Muscle of leg (tissue), 11 donors: ENCODE measurements around the gene DCC. TPM values are rescaled to one million over a fixed set of nuclear protein-coding genes. Genes with fewer than 3 reads are reported as not detected.
"Not testable (repeated sequence)": the region's sequence is repeated elsewhere in the genome, so short reads cannot be mapped to it uniquely, and the experiment has no call there.

ENCODE experiments used
- DNase-seq: peaks from one replicate; pipeline ENCODE4 v3.0.0; 2013
- H3K27ac ChIP-seq: one replicate; pipeline ENCODE4 v1.5.1; 2013; ENCODE audit warnings: mild to moderate bottlenecking, low read length, control low read depth
- H3K27me3 ChIP-seq: one replicate; pipeline ENCODE4 v1.6.1; 2013; ENCODE audit warnings: low read length; ENCODE audit not compliant: control insufficient read depth, insufficient read depth
- H3K36me3 ChIP-seq: one replicate; pipeline ENCODE4 v1.6.1; 2013; ENCODE audit warnings: low read length; ENCODE audit not compliant: control insufficient read depth, insufficient read depth
- H3K4me1 ChIP-seq: one replicate; pipeline ENCODE4 v1.6.1; 2013; ENCODE audit warnings: low read length; ENCODE audit not compliant: control insufficient read depth, insufficient read depth
- H3K4me3 ChIP-seq: one replicate; pipeline ENCODE4 v1.5.1; 2013; ENCODE audit warnings: low read length, control low read depth
- H3K9me3 ChIP-seq: replicated peaks from 2 replicates; pipeline ENCODE4 v1.6.1; 2013; ENCODE audit warnings: low read depth, low read length; ENCODE audit not compliant: control insufficient read depth
- WGBS: methylation state at CpG from one replicate; pipeline ENCODE4 v1.1.5; 2013; ENCODE audit warnings: missing lambda C conversion rate; ENCODE audit not compliant: insufficient coverage; 5-methylcytosine and 5-hydroxymethylcytosine counted together
- polyA plus RNA-seq, 8 donors: library from polyadenylated mRNA; unstranded; fragments of 120-200 nt; gene quantifications; one replicate each; pipeline versions ENCODE4 v1.2.1 to v1.2.3, GENCODE V29; 2013; ENCODE audit warnings: inconsistent platforms in 1 of 8, low replicate concordance in 1 of 8; ENCODE audit not compliant: insufficient read length in 8 of 8, insufficient read depth in 1 of 8
- total RNA-seq: library from RNA; stranded (reverse); fragments of 120-200 nt; gene quantifications from one replicate; pipeline ENCODE4 v1.2.4, GENCODE V29; 2013

Gene DCC
- total and polyA plus RNA-seq, 9 donors = 0.06 to 0.46 (median 0.13) TPM

- no peaks in the 10 kb centered on the region for H3K27me3 ChIP-seq
- no peak for DNase-seq
- no peaks in the 10 kb centered on the region for H3K36me3 ChIP-seq
- WGBS = 24% methylated on average over 2 of the region's 7 CpGs
- H3K4me3 ChIP-seq = no peak overlapping the region
- no peak overlapping the region for H3K27ac ChIP-seq
- H3K9me3 ChIP-seq = no peaks in the 10 kb centered on the region
- no peaks in the 10 kb centered on the region for H3K4me1 ChIP-seq
These were observed 1164.0 kb downstream of the DCC start for GRCh38 chr18:53503914-53504441.

- H3K4me3 ChIP-seq = no peak overlapping the region
- no peak for DNase-seq
- H3K27ac ChIP-seq = no peak overlapping the region
- H3K36me3 ChIP-seq = no peaks in the 10 kb centered on the region
- H3K27me3 ChIP-seq = no peaks in the 10 kb centered on the region
- H3K9me3 ChIP-seq = no peaks in the 10 kb centered on the region
- WGBS = 16% methylated on average over 2 of the region's 3 CpGs
- H3K4me1 ChIP-seq = no peaks in the 10 kb centered on the region
These were observed 1168.5 kb downstream of the DCC start for GRCh38 chr18:53508529-53508928.

- Histone ChIP-seq H3K9me3 (no peaks in the 10 kb centered on the region), H3K27ac (no peak overlapping the region), H3K27me3 (no peaks in the 10 kb centered on the region), H3K4me1 (no peaks in the 10 kb centered on the region), H3K36me3 (no peaks in the 10 kb centered on the region), H3K4me3 (no peak overlapping the region)
- no CpG with 5 or more reads among the region's 2 CpGs for WGBS
- DNase-seq = no peak
These were observed 1169.9 kb downstream of the DCC start for GRCh38 chr18:53509886-53510285.

- 80% methylated on average over 12 of the region's 15 CpGs for WGBS
These were observed 1171.7 kb downstream of the DCC start for GRCh38 chr18:53511725-53512124.

GRCh38 chr18:53521068-53521467, 1181.1 kb downstream of the DCC start:
- Histone ChIP-seq H3K27me3 (no peaks in the 10 kb centered on the region), H3K27ac (no peak overlapping the region), H3K4me1 (no peaks in the 10 kb centered on the region), H3K36me3 (no peaks in the 10 kb centered on the region), H3K9me3 (no peaks in the 10 kb centered on the region), H3K4me3 (no peak overlapping the region)
- no CpG with 5 or more reads among the region's 7 CpGs for WGBS
- DNase-seq = no peak

More at GRCh38 chr18:53511725-53512124, 1171.7 kb downstream of the DCC start:
- not testable (repeated sequence) for DNase-seq, H3K4me3 ChIP-seq, H3K4me1 ChIP-seq, H3K27me3 ChIP-seq, H3K27ac ChIP-seq, H3K9me3 ChIP-seq, H3K36me3 ChIP-seq

GRCh38 chr18:53526101-53526870, 1186.3 kb downstream of the DCC start:
- Histone ChIP-seq H3K27ac (no peak overlapping the region), H3K27me3 (no peaks in the 10 kb centered on the region), H3K4me1 (no peaks in the 10 kb centered on the region), H3K9me3 (no peaks in the 10 kb centered on the region), H3K4me3 (no peak overlapping the region), H3K36me3 (no peaks in the 10 kb centered on the region)
- DNase-seq = no peak
- WGBS = no CpG with 5 or more reads among the region's 4 CpGs

GRCh38 chr18:53527365-53527764, 1187.4 kb downstream of the DCC start:
- no peaks in the 10 kb centered on the region for H3K4me1 ChIP-seq
- no peaks in the 10 kb centered on the region for H3K27me3 ChIP-seq
- H3K4me3 ChIP-seq = no peak overlapping the region
- DNase-seq = no peak
- H3K9me3 ChIP-seq = no peaks in the 10 kb centered on the region
- H3K36me3 ChIP-seq = no peaks in the 10 kb centered on the region
- no peak overlapping the region for H3K27ac ChIP-seq
- no CpG with 5 or more reads among the region's 2 CpGs for WGBS

DNA sequence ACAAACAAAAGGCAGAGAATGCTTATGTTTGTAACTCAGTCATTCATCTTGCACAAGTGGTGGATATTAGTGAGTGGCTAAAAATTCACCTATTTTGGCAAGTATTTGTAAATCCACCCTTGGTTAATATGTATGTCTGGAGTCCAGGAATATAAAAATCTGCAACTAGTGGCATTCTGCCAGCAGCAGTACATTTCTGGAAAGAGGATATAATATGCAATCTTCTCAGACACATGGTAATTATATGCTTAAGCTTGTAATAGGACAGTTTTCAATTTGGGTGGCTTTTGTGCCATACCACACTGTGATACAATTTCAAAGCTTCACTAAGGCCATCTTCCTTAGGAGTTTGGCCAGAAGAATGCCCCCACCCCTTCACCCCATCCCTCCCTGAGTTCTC, 1191.2 kb downstream of the DCC start:
- Histone ChIP-seq H3K36me3 (no peaks in the 10 kb centered on the region), H3K9me3 (no peaks in the 10 kb centered on the region), H3K4me1 (no peaks in the 10 kb centered on the region), H3K27ac (no peak overlapping the region), H3K4me3 (no peak overlapping the region), H3K27me3 (no peaks in the 10 kb centered on the region)
- peak; percentile 9 for DNase-seq

DNA sequence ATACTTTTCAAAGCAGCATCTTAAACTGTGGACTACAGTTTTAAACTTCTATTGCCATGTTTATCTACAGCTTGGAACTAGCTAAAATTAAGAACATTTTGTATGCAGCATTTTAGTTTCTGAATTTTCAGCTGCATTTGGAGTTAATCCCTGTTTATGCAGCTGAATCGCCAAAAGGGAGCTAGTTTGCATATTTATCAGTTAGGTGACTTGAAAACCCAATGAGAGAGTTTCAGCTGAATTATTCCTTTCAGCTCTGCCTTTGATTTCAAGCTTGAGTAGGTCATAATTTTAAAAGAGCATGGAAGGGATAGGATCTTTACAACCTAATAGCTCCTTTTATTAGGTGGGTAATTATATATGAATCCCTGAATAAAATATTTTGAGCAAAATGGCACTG, 1191.9 kb downstream of the DCC start:
- WGBS = no CpG with 5 or more reads among the region's 1 CpG
- Histone ChIP-seq H3K36me3 (no peaks in the 10 kb centered on the region), H3K27ac (no peak overlapping the region), H3K9me3 (no peaks in the 10 kb centered on the region), H3K4me3 (no peak overlapping the region), H3K4me1 (no peaks in the 10 kb centered on the region), H3K27me3 (no peaks in the 10 kb centered on the region)
- no peak for DNase-seq

DNA sequence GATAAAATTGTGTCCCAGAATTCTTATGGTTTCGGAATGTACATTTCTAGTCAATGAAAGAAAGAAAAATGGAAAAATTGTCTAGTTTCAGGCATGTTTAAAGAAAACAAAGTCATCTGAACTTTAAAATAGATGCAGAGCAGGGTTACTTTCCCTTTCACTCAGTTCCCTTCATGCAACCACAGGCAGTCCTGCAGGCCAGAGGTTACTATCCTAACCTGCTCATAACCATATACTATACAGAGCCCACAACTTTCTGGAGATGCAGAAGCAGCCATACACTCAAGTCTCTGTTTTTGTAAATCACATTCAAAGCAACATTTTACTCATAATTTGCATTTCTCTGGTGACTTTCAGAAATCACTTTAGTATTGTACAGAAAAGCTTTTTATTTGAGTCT, 1194.2 kb downstream of the DCC start:
- WGBS = no CpG with 5 or more reads among the region's 1 CpG
- Histone ChIP-seq H3K27me3 (no peaks in the 10 kb centered on the region), H3K4me1 (no peaks in the 10 kb centered on the region), H3K9me3 (no peaks in the 10 kb centered on the region), H3K36me3 (no peaks in the 10 kb centered on the region), H3K4me3 (no peak overlapping the region), H3K27ac (no peak overlapping the region)
- no peak for DNase-seq
